ENCODE results near the gene SEMA5A. TPM values are rescaled to one million over a fixed set of nuclear protein-coding genes. Genes with fewer than 3 reads are reported as not detected.
A peak's percentile ranks its signal among the peaks of the same experiment; 100 is the strongest.

SEMA5A gene
- 47.5 TPM for total RNA-seq

GRCh38 chr5:9545992-9546851 is at the start of gene SEMA5A:
Gene SEMA5A, minus strand, starts transcription at chr5:9546075. Its CDS starts 166,129 bp downstream, at chr5:9379946.

Small RNAs within 50 kb of the gene (small RNA-seq; reads per million reads assigned to genes)
- 0.28 reads per million, percentile 16 among the genes with 10 or more reads in this experiment for gene MIR4636
- gene SNORD123 = 98.4 reads per million, percentile 97 among the genes with 10 or more reads in this experiment

Other genes starting within 250 kb of the SEMA5A start
- gene TAS2R1, start 84.3 kb upstream of the SEMA5A start, total RNA-seq = not detected

Measured in diencephalon (tissue), 1 donor.